H1 (cell line): ENCODE data around the gene EDEM2.

Experiments used
- CREB1 ChIP-seq: IDR thresholded peaks from 2 replicates; pipeline ENCODE4 v1.6.1; 2012; ENCODE audit warnings: inconsistent platforms
- CTBP2 ChIP-seq: IDR thresholded peaks from 2 replicates; pipeline ENCODE4 v1.7.0; 2011; ENCODE audit warnings: borderline replicate concordance, mild to moderate bottlenecking, moderate library complexity, mixed read lengths, low read length; ENCODE audit not compliant: insufficient read depth, insufficient read length
- SP1 ChIP-seq: IDR thresholded peaks from 2 replicates; pipeline ENCODE4 v1.6.1; 2011; ENCODE audit warnings: low read depth, low read length
- ZNF274 ChIP-seq: IDR thresholded peaks from 2 replicates; pipeline ENCODE4 v1.7.0; 2012; ENCODE audit warnings: low read length, borderline replicate concordance; ENCODE audit errors: extremely low read depth
- TF ChIP-seq, protein P1 (sequence below): IDR thresholded peaks from 2 replicates; pipeline ENCODE4 v1.6.1; 2011; ENCODE audit warnings: low read depth, mild to moderate bottlenecking, low read length; ENCODE audit not compliant: insufficient read depth
- TF ChIP-seq, protein P2 (sequence below), 3 experiments: IDR thresholded peaks; 1 replicate in 2 of 3; 2 replicates in 1 of 3; pipeline versions ENCODE4 v1.5.1 to v1.6.1; 2011; ENCODE audit warnings: low read length in 3 of 3, mild to moderate bottlenecking in 3 of 3, inconsistent platforms in 2 of 3, low read depth in 1 of 3, moderate library complexity in 1 of 3; ENCODE audit not compliant: insufficient read depth in 1 of 3; ENCODE audit errors: control extremely low read depth in 1 of 3

- TF ChIP-seq ZNF274 (no peak), SP1 (no peak), CTBP2 (no peak), CREB1 (no peak)
- TF ChIP-seq, protein P1, sequence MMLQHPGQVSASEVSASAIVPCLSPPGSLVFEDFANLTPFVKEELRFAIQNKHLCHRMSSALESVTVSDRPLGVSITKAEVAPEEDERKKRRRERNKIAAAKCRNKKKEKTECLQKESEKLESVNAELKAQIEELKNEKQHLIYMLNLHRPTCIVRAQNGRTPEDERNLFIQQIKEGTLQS, result no peak
- TF ChIP-seq, protein P2, sequence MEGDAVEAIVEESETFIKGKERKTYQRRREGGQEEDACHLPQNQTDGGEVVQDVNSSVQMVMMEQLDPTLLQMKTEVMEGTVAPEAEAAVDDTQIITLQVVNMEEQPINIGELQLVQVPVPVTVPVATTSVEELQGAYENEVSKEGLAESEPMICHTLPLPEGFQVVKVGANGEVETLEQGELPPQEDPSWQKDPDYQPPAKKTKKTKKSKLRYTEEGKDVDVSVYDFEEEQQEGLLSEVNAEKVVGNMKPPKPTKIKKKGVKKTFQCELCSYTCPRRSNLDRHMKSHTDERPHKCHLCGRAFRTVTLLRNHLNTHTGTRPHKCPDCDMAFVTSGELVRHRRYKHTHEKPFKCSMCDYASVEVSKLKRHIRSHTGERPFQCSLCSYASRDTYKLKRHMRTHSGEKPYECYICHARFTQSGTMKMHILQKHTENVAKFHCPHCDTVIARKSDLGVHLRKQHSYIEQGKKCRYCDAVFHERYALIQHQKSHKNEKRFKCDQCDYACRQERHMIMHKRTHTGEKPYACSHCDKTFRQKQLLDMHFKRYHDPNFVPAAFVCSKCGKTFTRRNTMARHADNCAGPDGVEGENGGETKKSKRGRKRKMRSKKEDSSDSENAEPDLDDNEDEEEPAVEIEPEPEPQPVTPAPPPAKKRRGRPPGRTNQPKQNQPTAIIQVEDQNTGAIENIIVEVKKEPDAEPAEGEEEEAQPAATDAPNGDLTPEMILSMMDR (IDR thresholded peaks at IDR 0.05; ENCODE audit: control extremely low read depth in 1 of 3, insufficient read depth in 1 of 3, low read depth in 1 of 3, low read length in 3 of 3), result no peak
Observed at GRCh38 chr20:35171438-35171752, 24.3 kb upstream of the EDEM2 start.
